HUES6 (cell line): ENCODE measurements around the gene RNF8.
"Not testable (repeated sequence)": the region's sequence is repeated elsewhere in the genome, so short reads cannot be mapped to it uniquely, and the experiment has no call there.

Experiments
- H3K27ac ChIP-seq: 2 replicates; pipeline ENCODE4 v1.7.0; 2013; ENCODE audit warnings: low read depth, mild to moderate bottlenecking, low read length, inconsistent platforms
- H3K27me3 ChIP-seq: 2 replicates; pipeline ENCODE4 v1.6.1; 2013; ENCODE audit warnings: low read length; ENCODE audit not compliant: control insufficient read depth, insufficient read depth
- H3K36me3 ChIP-seq: 2 replicates; pipeline ENCODE4 v1.6.1; 2013; ENCODE audit warnings: low read length; ENCODE audit not compliant: control insufficient read depth, insufficient read depth
- H3K4me1 ChIP-seq: 2 replicates; pipeline ENCODE4 v1.6.1; 2013; ENCODE audit warnings: low read length; ENCODE audit not compliant: control insufficient read depth, insufficient read depth
- H3K4me3 ChIP-seq: 2 replicates; pipeline ENCODE4 v1.5.1; 2013; ENCODE audit warnings: low read depth, low read length
- H3K9ac ChIP-seq: one replicate; pipeline ENCODE4 v1.6.1; 2013; ENCODE audit warnings: mild to moderate bottlenecking, low read length
- H3K9me3 ChIP-seq: 2 replicates; pipeline ENCODE4 v1.6.1; 2013; ENCODE audit warnings: low read depth, low read length; ENCODE audit not compliant: control insufficient read depth, insufficient read depth

Gene RNF8

DNA sequence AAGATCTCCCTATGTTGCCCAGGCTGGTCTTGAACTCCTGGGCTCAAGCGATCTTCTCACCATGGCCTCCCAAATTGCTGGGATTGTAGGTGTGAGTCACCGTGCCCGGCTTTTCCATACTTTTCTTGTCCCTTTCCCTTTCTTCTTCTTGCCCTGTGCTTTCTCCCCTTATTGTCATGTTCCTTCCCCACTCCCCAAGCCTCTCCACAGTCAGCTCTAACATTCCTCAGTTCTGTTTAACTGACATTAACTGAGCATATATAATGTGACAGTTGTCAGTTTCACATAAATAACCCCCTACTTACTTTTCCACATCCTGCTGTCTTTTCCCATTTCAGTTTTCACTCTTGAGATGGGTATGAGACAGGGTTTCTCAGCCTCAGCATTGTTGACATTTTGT is 9.5 kb upstream of the RNF8 start:
- no peaks in the 10 kb centered on the region for H3K9me3 ChIP-seq
- no peak overlapping the region for H3K9ac ChIP-seq
- H3K36me3 ChIP-seq: no peaks in the 10 kb centered on the region
- H3K4me3 ChIP-seq: no peak overlapping the region
- no peaks in the 10 kb centered on the region for H3K27me3 ChIP-seq
- no peaks in the 10 kb centered on the region for H3K4me1 ChIP-seq
- H3K27ac ChIP-seq: no peak overlapping the region

DNA sequence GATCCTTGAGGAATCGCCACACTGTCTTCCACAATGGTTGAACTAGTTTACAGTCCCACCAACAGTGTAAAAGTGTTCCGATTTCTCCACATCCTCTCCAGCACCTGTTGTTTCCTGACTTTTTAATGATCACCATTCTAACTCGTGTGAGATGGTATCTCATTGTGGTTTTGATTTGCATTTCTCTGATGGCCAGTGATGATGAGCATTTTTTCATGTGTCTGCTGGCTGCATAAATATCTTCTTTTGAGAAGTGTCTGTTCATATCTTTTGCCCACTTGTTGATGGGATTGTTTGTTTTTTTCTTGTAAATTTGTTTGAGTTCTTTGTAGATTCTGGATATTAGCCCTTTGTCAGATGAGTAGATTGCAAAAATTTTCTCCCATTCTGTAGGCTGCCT is 8.0 kb upstream of the RNF8 start:
- H3K9me3 ChIP-seq, H3K9ac ChIP-seq, H3K4me1 ChIP-seq, H3K27me3 ChIP-seq, H3K36me3 ChIP-seq, H3K27ac ChIP-seq, H3K4me3 ChIP-seq: not testable (repeated sequence)

DNA sequence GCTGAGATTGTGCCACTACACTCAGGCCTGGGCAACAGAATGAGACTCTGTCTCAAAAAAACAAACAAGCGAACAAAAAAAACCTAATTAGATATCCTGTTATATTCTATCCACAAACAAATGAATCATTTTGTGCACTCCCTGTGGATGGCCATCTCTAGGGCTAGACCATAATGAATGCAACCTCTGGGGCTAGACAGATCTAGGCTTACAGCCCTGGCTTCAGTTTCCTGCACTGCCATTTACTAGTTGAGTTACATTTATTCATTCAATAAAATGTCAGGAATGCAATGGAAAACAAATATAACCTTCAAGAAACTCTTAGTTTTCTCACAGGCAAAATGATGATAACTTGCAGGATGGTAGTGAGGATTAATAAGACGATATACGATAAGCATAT is 6.6 kb upstream of the RNF8 start:
- H3K4me1 ChIP-seq: no peaks in the 10 kb centered on the region
- no peaks in the 10 kb centered on the region for H3K36me3 ChIP-seq
- H3K27me3 ChIP-seq: no peaks in the 10 kb centered on the region
- H3K27ac ChIP-seq: no peak overlapping the region
- no peak overlapping the region for H3K4me3 ChIP-seq
- H3K9ac ChIP-seq: no peak overlapping the region
- H3K9me3 ChIP-seq: no peaks in the 10 kb centered on the region

DNA sequence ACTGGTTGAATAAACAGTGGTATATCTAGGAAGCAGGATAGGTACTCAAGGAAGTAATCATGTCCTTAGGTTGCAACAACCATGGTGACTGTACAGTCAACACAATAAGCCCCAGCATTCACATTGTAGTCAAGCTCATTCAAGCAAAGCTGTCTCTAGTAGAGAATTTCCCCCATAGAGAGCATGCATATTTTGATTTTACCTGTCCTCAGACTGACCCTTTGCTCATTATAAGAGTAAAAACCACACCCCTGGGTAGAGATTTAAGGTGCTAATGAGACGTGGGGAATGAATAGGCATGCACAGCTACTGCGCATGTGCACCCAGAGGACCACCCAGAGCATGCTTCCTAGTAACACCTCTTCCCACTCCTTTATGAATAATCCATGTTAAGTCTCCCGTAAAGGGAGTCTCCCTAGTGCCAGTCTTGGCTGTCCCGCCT is 6.1 kb upstream of the RNF8 start:
- no peaks in the 10 kb centered on the region for H3K4me1 ChIP-seq
- no peak overlapping the region for H3K4me3 ChIP-seq
- H3K9me3 ChIP-seq: no peaks in the 10 kb centered on the region
- no peak overlapping the region for H3K9ac ChIP-seq
- no peaks in the 10 kb centered on the region for H3K36me3 ChIP-seq
- no peaks in the 10 kb centered on the region for H3K27me3 ChIP-seq
- H3K27ac ChIP-seq: no peak overlapping the region

DNA sequence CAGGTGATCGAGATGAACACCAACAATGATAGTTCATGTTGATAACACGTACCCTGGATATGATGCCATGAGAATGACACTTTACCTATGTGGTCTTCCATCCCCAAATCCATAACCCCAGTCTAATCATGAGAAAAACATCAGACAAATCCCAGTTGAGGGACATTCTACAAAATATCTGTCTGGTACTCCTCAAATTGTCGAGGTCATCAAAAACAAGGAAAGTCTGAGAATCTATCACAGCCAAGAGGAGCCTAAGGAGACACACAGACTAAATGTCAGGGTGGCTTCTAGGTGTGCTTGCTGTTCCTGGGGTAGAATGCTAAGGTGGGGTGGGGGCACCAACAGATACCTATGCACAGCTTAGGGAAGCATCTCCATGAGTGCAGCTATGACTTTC is 2.8 kb upstream of the RNF8 start:
- H3K9me3 ChIP-seq: no peaks in the 10 kb centered on the region
- H3K4me1 ChIP-seq: peaks cover 10% of the 10 kb centered on the region
- H3K36me3 ChIP-seq: no peaks in the 10 kb centered on the region
- no peaks in the 10 kb centered on the region for H3K27me3 ChIP-seq
- H3K9ac ChIP-seq: no peak overlapping the region
- no peak overlapping the region for H3K4me3 ChIP-seq
- H3K27ac ChIP-seq: no peak overlapping the region

DNA sequence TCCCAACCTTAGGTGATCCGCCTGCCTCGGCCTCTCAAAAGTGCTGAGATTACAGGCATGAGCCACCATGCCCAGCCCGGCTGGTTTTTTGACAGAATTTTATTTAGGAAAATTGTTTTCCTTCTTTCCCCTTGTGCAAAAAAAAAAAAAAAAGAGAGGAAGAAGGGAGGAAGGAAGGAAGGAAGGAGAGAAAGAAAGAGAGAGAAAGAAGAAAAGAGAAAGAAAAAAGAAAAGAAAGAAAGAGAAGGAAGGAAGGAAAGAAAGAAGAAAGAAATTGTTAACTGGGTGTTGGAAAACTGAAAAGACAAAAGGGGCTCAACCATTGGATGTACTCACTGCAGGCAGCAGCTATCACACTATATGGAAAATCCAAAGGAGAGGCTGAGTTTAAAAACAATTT is 1.4 kb upstream of the RNF8 start:
- Histone ChIP-seq H3K4me3 (no peak overlapping the region), H3K36me3 (no peaks in the 10 kb centered on the region), H3K4me1 (peaks cover 17% of the 10 kb centered on the region), H3K27me3 (no peaks in the 10 kb centered on the region), H3K9me3 (no peaks in the 10 kb centered on the region), H3K9ac (no peak overlapping the region), H3K27ac (no peak overlapping the region)

DNA sequence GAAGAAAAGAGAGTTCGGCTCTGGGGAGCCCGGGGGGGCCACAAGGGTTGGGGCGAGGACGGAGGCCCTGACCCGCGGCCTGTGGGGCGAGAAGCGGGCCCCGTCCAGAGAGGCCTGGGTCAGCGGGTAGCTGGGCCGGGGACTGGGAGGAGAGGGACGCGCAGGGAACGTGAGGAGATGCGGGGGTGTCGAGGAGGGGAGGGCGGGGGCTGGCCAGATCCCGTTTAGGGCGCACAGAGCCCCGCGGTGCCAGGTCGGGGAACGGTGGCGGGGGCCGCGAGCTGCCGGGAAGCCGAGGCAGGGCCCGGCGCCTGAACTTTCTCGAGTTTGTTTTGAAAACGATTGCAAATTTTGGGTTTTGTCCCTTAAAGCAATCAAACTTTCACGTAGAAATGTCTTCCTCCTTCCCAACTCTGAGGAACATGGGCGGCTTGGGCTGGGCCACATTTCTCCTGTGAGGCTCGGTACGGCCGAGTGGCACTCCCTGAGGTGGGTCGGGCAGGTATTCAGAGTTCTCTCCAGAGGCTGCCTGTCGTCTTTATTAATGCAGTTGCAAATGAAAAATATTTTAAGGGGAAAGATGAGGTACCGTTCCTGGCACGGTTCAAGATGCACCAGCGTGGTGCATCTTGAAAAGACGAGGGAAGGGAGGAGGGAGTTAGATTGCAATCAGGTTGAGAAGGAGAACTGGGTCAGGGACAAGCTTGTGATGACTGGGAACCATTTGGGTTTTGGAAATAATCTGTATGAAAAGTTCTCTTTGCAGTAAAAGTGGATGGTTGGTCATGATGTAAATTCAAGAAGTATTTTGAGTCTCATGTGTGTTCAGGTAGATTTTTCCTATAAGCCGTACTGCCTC is 972 bp downstream of the RNF8 start:
- peak overlapping the region; percentile 93 for H3K4me3 ChIP-seq
- H3K27ac ChIP-seq: peak overlapping the region; percentile 32; the same call in 1 of the 2 replicates
- peaks cover 17% of the 10 kb centered on the region for H3K4me1 ChIP-seq
- H3K9ac ChIP-seq: peak overlapping the region; percentile 79
- H3K27me3 ChIP-seq: no peaks in the 10 kb centered on the region
- H3K9me3 ChIP-seq: no peaks in the 10 kb centered on the region
- no peaks in the 10 kb centered on the region for H3K36me3 ChIP-seq

DNA sequence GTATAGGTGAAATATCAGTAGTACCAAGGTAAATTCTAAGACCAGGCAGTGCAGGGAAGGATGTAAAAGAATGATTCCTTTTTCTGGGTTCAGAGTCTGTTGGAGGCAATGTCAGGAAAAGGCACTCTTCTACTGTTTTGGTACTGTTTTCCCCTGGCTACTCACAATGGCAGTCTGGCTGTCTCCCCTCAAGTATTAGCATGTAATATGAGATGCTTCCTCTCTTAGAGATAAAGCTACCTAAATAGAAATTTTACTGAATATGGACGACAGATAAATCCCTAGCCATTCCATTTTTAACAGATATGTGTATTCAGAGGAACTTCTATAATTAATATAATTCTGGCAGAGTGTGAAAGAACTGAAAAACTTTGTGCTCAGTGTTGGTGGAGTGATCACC is 3.5 kb downstream of the RNF8 start:
- H3K9ac ChIP-seq: no peak overlapping the region
- H3K36me3 ChIP-seq: peaks cover 24% of the 10 kb centered on the region
- peaks cover 17% of the 10 kb centered on the region for H3K4me1 ChIP-seq
- H3K27me3 ChIP-seq: no peaks in the 10 kb centered on the region
- no peak overlapping the region for H3K27ac ChIP-seq
- H3K9me3 ChIP-seq: no peaks in the 10 kb centered on the region
- no peak overlapping the region for H3K4me3 ChIP-seq

DNA sequence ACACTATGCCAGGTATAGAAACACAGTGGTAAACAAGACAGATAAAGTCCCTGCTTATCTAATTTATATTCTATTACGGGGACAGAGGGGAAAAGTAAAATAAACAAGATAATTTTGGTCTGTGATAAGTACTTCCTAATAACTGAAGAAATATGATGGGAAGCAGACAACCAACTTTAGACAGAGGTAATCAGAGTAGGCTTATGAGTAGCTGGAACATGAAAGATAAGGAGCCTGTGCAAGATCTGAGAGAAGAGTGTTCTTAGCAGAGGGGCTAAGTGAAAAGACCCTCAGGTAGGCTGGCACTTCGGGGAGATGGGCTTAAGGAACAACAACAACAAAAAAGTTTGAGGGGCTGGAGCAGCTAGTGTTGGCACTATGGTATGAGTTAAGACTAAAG is 4.1 kb downstream of the RNF8 start:
- Histone ChIP-seq H3K9ac (no peak overlapping the region), H3K9me3 (no peaks in the 10 kb centered on the region), H3K27me3 (no peaks in the 10 kb centered on the region), H3K4me3 (no peak overlapping the region), H3K36me3 (peaks cover 26% of the 10 kb centered on the region), H3K4me1 (peaks cover 17% of the 10 kb centered on the region), H3K27ac (no peak overlapping the region)

DNA sequence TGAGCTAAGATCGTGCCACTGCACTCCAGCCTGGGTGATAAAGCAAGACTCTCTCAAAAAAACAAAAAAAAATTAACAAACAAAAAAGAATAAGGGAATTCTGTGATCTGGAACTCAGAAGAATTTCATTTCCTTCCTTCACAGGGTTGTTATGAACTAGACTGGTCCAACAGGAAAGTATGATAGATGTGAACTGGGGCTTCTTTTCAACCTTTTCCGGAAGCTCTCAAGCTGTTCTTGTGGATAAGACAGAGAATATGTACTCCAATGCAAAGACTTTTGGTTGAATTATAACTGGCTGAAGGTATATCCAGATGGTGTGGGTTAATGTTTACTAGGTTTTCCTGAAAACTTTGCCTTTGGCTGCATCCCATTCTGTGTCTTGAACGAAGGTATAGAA is 5.3 kb downstream of the RNF8 start:
- peaks cover 13% of the 10 kb centered on the region for H3K4me1 ChIP-seq
- H3K9ac ChIP-seq: no peak overlapping the region
- H3K4me3 ChIP-seq: no peak overlapping the region
- H3K27ac ChIP-seq: no peak overlapping the region
- H3K9me3 ChIP-seq: no peaks in the 10 kb centered on the region
- H3K36me3 ChIP-seq: peaks cover 33% of the 10 kb centered on the region
- no peaks in the 10 kb centered on the region for H3K27me3 ChIP-seq

DNA sequence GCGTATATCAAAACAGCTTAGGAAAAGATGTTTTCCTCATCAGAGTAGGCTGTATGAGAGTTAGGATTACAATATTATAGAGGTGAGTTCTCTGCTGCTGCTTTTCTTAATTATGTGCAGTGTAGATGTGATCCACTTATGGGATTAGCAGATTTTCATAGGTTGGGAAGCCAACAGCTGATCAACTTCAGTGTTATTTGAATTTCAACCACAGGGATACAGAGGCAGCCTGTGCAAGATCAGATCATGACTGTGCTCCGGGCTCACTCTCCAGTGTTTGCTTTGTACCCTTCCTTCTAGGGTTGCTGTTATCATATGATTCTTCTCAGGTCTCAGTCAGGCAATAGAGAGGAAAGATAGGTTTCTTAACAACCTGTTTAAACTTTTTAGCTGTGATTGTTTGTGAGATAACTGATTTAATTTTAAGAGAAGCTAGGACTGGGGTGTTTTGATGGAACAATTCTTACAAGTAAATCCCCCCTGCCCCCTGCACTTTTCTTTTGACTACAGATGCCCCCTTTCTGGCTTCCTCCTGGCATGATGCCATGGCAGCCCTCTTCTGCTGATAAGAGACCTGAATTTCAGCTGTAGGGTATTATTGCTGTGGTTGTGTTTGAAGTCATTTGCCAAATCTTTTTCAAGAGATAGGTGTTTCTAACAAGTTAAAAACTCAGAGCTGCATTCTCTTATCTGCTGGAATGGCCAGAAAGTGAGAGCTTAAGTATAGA is 8.5 kb downstream of the RNF8 start:
- Histone ChIP-seq H3K36me3 (peaks cover 41% of the 10 kb centered on the region), H3K27ac (no peak overlapping the region), H3K9ac (no peak overlapping the region), H3K27me3 (no peaks in the 10 kb centered on the region), H3K4me1 (peaks cover under 1% of the 10 kb centered on the region; the same call in 1 of the 2 replicates), H3K4me3 (no peak overlapping the region), H3K9me3 (no peaks in the 10 kb centered on the region)
